22Rv1 (cell line): ENCODE measurements around the gene DOCK3.

Experiments used
- H3K27ac ChIP-seq: fragments of 450-650 bp; 2 replicates; pipeline ENCODE4 v1.5.1; 2017
- ZFX ChIP-seq: fragments of 450-650 bp; IDR thresholded peaks from 2 replicates; pipeline ENCODE4 v1.6.1; 2017; ENCODE audit warnings: antibody characterized with exemption, borderline replicate concordance
- TF ChIP-seq, protein P1 (sequence below): fragments of 450-650 bp; IDR thresholded peaks from 2 replicates; pipeline ENCODE4 v1.5.1; 2017; ENCODE audit warnings: mild to moderate bottlenecking

Gene DOCK3, protein sequence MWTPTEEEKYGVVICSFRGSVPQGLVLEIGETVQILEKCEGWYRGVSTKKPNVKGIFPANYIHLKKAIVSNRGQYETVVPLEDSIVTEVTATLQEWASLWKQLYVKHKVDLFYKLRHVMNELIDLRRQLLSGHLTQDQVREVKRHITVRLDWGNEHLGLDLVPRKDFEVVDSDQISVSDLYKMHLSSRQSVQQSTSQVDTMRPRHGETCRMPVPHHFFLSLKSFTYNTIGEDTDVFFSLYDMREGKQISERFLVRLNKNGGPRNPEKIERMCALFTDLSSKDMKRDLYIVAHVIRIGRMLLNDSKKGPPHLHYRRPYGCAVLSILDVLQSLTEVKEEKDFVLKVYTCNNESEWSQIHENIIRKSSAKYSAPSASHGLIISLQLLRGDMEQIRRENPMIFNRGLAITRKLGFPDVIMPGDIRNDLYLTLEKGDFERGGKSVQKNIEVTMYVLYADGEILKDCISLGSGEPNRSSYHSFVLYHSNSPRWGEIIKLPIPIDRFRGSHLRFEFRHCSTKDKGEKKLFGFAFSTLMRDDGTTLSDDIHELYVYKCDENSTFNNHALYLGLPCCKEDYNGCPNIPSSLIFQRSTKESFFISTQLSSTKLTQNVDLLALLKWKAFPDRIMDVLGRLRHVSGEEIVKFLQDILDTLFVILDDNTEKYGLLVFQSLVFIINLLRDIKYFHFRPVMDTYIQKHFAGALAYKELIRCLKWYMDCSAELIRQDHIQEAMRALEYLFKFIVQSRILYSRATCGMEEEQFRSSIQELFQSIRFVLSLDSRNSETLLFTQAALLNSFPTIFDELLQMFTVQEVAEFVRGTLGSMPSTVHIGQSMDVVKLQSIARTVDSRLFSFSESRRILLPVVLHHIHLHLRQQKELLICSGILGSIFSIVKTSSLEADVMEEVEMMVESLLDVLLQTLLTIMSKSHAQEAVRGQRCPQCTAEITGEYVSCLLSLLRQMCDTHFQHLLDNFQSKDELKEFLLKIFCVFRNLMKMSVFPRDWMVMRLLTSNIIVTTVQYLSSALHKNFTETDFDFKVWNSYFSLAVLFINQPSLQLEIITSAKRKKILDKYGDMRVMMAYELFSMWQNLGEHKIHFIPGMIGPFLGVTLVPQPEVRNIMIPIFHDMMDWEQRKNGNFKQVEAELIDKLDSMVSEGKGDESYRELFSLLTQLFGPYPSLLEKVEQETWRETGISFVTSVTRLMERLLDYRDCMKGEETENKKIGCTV (N-terminal part only)

DNA sequence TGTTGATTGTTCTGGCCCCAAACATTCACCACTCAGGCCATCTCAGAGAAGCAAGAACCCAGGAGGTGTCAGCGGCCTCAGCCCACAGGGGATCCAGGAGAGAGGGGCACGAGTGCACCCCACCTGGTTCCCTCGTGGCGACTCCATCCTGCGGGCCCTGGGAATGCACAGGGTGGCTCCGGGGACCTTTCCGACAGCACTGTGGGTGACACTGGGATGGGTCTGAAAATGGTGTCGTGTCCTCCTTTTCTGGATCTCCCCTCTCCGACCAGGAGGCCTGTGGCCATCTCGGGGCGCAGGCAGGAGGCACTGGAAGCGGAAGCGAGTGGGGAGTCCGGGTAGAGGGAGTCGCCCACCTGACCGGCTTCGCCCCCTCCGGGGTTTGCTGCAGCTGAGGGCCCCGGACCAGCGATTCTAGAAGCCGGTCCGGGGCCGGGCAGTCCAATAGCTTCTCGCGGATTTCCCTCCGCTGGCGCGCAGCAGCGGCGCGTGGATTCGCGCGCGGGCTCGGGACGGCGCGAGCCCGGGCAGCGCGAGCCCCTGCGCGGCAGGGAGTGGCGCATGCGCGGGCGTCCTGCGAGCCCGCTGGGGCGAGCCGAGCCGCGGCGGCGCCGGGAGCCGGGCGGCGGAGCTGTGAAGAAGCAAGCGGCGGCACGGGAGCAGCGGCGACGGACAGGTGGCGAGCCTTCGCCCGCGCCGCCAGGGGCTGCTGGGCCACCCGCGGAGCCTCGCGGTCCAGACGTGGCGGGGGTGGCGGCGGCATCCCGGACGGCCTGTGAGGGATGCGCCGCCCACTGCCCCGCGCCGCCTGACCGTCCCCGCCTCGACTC, at the start of gene DOCK3:
Gene DOCK3, plus strand, starts transcription at position 579 of the 830 bp plus-strand sequence. CDS start 337 bp downstream, outside the sequence.
- no peak for TF ChIP-seq ZFX
- TF ChIP-seq, protein P1, sequence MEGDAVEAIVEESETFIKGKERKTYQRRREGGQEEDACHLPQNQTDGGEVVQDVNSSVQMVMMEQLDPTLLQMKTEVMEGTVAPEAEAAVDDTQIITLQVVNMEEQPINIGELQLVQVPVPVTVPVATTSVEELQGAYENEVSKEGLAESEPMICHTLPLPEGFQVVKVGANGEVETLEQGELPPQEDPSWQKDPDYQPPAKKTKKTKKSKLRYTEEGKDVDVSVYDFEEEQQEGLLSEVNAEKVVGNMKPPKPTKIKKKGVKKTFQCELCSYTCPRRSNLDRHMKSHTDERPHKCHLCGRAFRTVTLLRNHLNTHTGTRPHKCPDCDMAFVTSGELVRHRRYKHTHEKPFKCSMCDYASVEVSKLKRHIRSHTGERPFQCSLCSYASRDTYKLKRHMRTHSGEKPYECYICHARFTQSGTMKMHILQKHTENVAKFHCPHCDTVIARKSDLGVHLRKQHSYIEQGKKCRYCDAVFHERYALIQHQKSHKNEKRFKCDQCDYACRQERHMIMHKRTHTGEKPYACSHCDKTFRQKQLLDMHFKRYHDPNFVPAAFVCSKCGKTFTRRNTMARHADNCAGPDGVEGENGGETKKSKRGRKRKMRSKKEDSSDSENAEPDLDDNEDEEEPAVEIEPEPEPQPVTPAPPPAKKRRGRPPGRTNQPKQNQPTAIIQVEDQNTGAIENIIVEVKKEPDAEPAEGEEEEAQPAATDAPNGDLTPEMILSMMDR = no peak
- peak within 1 kb of the TSS; percentile 84 for H3K27ac ChIP-seq

DNA sequence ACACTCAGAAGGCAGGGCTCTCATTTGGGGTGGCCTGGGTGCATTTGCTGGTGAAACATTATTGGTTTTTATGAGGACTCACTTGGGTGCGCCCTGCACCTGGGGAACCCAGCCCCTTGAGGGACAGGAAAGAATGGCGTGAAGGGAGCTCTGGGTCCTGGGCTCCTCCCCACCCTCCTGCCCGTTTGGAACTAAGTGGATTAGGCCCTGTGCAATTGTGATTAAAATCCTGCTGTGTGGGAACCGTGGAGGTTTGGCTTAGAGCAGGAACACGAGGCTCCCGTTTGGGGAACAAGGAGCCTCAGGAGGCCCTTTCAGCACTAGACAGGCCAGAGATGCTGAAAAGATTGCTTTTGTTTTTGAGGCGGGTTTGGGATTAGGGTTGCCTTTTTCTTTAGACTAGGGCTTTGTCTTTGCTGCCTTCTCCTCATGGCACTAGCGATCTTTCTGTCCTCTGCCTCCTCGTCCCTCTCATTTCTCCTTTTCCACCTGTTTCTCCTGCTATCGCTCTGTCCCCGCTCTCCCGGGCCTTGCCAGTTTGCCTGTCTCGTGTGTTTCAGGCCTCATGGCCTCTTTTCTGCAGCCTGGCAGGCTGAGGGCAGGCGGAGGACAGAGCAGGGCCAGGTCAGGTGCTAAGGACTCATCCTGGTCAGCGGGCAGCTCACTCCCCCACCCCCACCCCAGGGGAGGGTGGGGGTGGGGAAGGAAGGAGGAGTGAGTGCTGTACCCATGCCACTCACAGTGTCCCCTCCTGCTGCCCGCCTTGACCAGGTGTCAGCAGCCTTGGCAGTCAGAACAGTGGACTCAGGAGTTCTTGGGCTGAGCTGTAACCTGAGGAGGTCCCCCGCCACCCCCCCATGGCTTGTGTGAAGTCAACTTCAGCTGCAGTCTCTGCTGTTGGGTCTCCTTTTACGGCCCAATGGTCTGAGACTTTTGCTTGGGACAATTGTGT, 49.2 kb upstream of the DOCK3 start:
- no peak overlapping the region for H3K27ac ChIP-seq
- TF ChIP-seq, protein P1 = no peak
- no peak for TF ChIP-seq ZFX

DNA sequence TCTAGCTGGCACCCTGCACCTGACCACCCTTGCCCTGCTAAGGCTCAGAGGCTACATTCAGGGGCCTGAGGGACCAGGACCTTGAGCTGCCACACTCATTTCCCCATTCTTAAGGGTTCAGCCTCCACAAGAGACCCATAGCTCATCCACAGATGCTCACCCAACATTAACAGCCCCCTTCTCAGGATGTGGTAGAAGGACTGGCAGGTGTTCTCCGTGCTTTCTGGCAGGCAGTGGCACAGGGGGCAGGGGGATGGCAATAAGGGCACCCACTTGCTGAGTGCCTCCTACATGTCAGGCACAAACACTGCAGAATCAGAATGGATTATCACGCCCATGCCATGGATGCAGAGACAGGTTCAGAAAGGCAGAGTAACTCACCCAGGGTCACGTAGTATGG, 48.3 kb upstream of the DOCK3 start:
- TF ChIP-seq, protein P1 = no peak
- no peak for TF ChIP-seq ZFX
- H3K27ac ChIP-seq = no peak overlapping the region

DNA sequence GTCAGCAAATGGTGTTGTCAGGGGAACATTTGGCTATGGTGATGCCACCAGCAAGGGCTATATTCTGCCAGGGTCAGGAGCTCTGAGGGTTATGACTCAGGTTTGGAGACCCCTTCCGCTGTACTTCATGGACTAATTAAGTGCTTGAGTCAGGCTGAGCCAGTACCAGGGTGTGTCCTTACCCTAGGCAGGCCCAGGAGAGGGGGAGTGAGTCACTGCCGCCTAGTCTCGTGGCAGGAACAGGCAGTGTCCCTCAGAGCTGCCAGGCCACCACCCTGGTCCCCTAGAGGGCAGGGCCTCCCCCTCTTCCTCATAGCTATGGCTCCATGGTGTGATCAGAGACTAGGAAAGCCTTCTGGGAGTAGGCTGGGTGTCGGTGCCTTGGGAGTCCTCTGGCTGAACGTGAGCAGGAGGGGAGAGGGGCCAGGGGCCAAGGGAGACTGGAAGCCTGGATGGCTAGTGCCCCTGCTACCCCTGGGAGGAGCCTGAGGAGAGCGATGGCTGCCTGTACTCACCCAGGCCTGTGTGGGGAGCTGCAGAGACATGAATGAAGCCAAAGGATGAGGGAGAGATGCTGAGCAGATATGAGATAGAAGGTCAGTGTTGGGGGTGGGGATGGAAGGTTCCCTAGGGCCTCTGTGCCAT, 47.2 kb upstream of the DOCK3 start:
- no peak overlapping the region for H3K27ac ChIP-seq

DNA sequence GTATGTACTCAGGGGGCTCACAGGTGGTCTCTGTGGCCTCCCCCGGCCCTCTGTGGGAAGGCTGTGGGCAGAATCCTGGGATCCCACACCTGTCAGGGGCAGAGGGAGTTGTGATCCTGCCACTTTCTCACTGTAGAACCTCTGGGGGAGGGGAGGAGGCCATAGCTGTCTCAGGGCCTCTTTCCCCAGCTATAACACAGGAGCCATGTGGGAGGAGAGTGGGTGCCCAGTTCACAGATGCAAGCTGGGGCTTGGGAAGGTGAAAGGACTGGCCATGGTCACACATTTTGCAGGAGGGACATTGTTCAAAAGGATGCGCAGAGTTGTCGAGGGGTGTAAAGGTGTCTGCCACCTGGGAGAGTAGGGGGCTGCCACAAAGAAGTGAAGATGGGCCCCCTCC, 46.1 kb upstream of the DOCK3 start:
- TF ChIP-seq ZFX = no peak
- TF ChIP-seq, protein P1 = no peak

More for the DNA sequence above, 47.2 kb upstream of the DOCK3 start:
- no peak for TF ChIP-seq ZFX
- TF ChIP-seq, protein P1 = peak; percentile 45

More for the DNA sequence above, 46.1 kb upstream of the DOCK3 start:
- no peak overlapping the region for H3K27ac ChIP-seq
